GM12872 (cell line): ENCODE results near the gene AFF1.

Experiments used
- TF ChIP-seq, protein P1 (sequence below): IDR thresholded peaks from 3 replicates; pipeline ENCODE4 v1.5.1; 2011; ENCODE audit warnings: low read depth, mild to moderate bottlenecking, low read length, moderate library complexity; ENCODE audit not compliant: insufficient read depth

AFF1 gene

GRCh38 chr4:87108142-87108546 lies 173.3 kb downstream of the AFF1 start:
- TF ChIP-seq, protein P1, sequence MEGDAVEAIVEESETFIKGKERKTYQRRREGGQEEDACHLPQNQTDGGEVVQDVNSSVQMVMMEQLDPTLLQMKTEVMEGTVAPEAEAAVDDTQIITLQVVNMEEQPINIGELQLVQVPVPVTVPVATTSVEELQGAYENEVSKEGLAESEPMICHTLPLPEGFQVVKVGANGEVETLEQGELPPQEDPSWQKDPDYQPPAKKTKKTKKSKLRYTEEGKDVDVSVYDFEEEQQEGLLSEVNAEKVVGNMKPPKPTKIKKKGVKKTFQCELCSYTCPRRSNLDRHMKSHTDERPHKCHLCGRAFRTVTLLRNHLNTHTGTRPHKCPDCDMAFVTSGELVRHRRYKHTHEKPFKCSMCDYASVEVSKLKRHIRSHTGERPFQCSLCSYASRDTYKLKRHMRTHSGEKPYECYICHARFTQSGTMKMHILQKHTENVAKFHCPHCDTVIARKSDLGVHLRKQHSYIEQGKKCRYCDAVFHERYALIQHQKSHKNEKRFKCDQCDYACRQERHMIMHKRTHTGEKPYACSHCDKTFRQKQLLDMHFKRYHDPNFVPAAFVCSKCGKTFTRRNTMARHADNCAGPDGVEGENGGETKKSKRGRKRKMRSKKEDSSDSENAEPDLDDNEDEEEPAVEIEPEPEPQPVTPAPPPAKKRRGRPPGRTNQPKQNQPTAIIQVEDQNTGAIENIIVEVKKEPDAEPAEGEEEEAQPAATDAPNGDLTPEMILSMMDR: no peak

GRCh38 chr4:87109121-87109520 lies 174.3 kb downstream of the AFF1 start:
- TF ChIP-seq, protein P1: no peak

DNA sequence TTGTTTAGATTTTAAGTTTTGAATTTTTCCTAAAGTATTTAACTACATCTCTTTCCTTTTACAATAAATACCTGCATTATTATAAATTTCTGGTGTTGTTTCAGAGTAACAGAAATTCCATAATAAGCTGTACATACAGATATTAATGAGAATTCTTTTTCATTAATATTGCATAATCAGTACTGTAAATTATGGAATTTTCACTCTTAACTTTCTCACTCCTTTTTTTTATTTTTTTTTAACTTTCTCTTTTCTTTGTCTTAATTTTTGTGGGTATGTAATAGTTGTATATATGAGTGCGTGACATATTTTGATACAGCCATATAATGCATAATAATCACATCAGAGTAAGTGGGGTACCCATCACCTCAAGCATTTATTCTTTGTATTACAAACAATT lies 175.1 kb downstream of the AFF1 start:
- TF ChIP-seq, protein P1: no peak

DNA sequence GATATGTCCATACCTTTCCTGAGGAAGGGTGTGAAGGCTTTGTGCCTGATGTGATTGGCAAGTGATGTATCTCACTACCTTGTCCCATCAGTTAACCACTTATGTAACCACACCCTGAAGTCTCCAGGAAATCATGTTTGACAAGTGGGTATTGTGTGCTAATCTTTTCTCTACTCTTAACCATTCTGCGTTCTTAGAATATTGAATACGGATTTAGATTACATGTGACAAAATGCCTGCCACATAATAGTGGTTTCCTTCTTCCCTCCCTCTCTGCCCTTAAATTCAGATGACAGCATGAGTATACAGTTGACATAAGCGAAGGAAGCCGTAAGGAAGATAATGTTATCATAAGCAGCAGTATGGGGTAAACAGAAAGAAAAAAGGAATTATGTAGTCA lies 177.3 kb downstream of the AFF1 start:
- TF ChIP-seq, protein P1: no peak

DNA sequence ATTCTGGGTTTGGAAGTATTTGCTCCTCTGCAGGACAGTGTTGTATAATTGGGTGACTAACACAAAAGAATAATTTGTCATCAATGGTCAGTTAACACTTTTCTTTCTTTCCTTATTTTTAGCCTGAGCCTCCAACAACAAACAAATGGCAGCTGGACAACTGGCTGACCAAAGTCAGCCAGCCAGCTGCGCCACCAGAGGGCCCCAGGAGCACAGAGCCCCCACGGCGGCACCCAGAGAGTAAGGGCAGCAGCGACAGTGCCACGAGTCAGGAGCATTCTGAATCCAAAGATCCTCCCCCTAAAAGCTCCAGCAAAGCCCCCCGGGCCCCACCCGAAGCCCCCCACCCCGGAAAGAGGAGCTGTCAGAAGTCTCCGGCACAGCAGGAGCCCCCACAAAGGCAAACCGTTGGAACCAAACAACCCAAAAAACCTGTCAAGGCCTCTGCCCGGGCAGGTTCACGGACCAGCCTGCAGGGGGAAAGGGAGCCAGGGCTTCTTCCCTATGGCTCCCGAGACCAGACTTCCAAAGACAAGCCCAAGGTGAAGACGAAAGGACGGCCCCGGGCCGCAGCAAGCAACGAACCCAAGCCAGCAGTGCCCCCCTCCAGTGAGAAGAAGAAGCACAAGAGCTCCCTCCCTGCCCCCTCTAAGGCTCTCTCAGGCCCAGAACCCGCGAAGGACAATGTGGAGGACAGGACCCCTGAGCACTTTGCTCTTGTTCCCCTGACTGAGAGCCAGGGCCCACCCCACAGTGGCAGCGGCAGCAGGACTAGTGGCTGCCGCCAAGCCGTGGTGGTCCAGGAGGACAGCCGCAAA lies 179.6 kb downstream of the AFF1 start:
- TF ChIP-seq, protein P1: 0 out of 3 replicates have a peak, but pooled peaks have one; percentile 5

GRCh38 chr4:87116231-87116630 lies 181.4 kb downstream of the AFF1 start:
- TF ChIP-seq, protein P1: no peak

DNA sequence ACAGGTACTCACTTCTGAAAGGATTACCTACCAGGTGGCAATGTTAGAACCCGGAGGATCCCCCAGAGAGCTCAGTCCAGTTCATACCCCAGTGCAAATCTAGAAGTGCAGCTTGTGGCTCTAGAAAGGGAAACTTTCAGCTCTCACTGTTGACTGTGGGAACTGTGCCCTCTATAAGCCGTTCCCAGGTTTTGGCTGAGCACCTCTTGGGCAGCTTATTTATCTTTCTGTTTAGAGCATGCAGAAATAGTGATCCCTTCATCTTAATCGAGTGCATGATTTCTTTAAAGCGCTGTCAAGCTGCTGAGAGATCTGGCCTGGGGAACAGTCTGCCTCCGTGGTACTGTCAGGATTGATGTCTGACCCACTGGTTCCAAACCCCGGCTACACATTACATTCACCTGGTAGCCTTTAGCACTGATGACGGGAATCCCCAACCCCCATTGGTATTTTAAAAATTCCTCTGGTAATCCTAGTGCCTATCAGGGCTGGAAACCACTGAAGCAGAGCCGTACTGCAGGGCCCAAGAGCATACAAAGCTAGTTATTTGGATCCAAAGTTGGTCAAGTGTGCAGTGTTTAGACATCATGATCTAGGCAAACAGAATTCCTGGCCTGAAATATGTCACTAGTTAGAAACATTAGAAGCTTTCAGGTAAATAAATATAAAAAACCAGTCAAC lies 182.4 kb downstream of the AFF1 start:
- TF ChIP-seq, protein P1: no peak
